Measurements from ENCODE around the gene FFAR2. TPM values are rescaled to one million over a fixed set of nuclear protein-coding genes. Genes with fewer than 3 reads are reported as not detected.
"Not testable (repeated sequence)": the region's sequence is repeated elsewhere in the genome, so short reads cannot be mapped to it uniquely, and the experiment has no call there.

FFAR2 gene
- total RNA-seq, 1 donor from 2014 or later, result not detected

DNA sequence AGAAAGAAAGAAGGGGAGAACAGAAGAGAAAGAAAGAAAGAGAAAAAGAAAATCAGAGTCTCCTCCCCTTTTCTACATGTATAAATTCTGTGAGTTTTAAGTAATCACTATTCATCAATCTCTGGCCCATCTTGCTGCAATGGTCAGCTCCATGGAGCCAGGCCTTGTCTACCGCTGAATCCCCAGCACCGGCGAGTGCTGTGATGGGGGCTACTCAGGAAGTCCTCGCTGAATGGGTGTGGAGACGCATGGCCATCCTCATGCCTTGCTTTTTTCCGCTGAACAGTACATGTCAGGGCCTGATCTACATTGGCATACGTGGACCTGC, 47.3 kb upstream of the FFAR2 start:
- no peaks in the 10 kb centered on the region for H3K36me3 ChIP-seq
- TF ChIP-seq POLR2A (IDR thresholded peaks at IDR 0.05) (no peak), POLR2AphosphoS5 (IDR thresholded peaks at IDR 0.05; ENCODE audit: insufficient read depth in 1 of 2, low read depth in 1 of 2) (no peak)
- TF ChIP-seq, protein P1, sequence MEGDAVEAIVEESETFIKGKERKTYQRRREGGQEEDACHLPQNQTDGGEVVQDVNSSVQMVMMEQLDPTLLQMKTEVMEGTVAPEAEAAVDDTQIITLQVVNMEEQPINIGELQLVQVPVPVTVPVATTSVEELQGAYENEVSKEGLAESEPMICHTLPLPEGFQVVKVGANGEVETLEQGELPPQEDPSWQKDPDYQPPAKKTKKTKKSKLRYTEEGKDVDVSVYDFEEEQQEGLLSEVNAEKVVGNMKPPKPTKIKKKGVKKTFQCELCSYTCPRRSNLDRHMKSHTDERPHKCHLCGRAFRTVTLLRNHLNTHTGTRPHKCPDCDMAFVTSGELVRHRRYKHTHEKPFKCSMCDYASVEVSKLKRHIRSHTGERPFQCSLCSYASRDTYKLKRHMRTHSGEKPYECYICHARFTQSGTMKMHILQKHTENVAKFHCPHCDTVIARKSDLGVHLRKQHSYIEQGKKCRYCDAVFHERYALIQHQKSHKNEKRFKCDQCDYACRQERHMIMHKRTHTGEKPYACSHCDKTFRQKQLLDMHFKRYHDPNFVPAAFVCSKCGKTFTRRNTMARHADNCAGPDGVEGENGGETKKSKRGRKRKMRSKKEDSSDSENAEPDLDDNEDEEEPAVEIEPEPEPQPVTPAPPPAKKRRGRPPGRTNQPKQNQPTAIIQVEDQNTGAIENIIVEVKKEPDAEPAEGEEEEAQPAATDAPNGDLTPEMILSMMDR (IDR thresholded peaks at IDR 0.05), result no peak
- no peak overlapping the region for H3K4me3 ChIP-seq
- H3K27me3 ChIP-seq, result no peaks in the 10 kb centered on the region
- no peak overlapping the region for H3K27ac ChIP-seq
- no peaks in the 10 kb centered on the region for H3K9me3 ChIP-seq
- intact Hi-C loops (cut with DNase I), result no loop called here
- DNase-seq (ENCODE audit: extremely low spot score in 2 of 2), result no peak
- no peaks in the 10 kb centered on the region for H3K4me1 ChIP-seq

DNA sequence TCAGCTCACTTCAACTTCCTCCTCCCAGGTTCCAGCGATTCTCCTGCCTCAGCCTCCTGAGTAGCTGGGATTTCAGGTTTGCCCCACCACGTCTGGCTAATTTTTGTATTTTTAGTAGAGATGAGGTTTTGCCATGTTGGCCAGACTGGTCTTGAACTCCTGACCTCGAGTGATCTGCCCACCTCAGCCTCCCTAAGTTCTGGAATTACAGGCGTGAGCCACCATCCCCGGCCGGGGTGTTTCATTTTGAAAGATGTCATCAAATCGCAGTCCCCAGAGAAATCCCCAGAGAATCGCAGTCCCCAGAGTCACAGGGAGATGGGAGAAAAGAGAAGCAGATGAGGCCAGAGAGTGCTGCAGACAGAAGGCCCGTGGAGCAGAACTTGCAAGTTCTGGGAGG, 46.6 kb upstream of the FFAR2 start:
- intact Hi-C loops (cut with DNase I); DNase-seq (ENCODE audit: extremely low spot score in 2 of 2); H3K36me3 ChIP-seq; H3K4me3 ChIP-seq; H3K27me3 ChIP-seq; H3K9me3 ChIP-seq; H3K4me1 ChIP-seq; H3K27ac ChIP-seq: not testable (repeated sequence)

DNA sequence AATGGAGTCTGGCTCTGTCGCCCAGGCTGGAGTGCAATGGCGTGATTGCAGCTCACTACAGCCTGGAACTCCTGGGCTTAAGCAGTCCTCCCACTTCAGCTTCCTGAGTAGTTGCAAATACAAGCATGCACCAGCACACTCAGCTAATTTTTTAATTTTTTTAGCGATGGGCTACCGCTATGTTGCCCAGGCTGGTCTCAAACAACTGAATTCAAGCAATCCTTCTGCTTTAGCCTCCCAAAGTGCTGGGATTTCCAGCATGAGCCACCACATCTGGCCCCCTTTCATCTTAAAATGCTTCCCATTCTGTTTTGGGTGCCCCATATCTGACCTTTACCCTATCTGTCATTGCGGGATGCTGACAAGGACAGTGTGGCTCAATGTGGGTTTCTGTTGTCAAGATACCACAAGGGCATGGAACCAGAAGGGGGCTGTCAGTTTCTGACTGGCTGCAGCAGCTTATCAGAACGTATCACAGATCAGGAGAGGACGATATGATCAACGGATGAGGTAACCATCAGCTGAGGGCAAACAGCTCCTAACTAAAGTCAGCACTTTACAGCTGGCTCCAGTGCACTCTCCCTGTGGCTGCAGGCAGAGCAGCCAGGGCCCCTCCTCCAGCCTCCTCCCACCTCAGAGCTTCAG, 44.8 kb upstream of the FFAR2 start:
- no peaks in the 10 kb centered on the region for H3K9me3 ChIP-seq
- no peak for DNase-seq (ENCODE audit: extremely low spot score in 2 of 2)
- intact Hi-C loops (cut with DNase I), result no loop called here
- H3K4me1 ChIP-seq, result no peaks in the 10 kb centered on the region
- no peaks in the 10 kb centered on the region for H3K36me3 ChIP-seq
- H3K4me3 ChIP-seq, result no peak overlapping the region
- no peak overlapping the region for H3K27ac ChIP-seq
- H3K27me3 ChIP-seq, result no peaks in the 10 kb centered on the region
- TF ChIP-seq POLR2A (IDR thresholded peaks at IDR 0.05), result no peak
- no peak for TF ChIP-seq POLR2AphosphoS5 (IDR thresholded peaks at IDR 0.05; ENCODE audit: insufficient read depth in 1 of 2, low read depth in 1 of 2)
- TF ChIP-seq, protein P1 (IDR thresholded peaks at IDR 0.05), result no peak

DNA sequence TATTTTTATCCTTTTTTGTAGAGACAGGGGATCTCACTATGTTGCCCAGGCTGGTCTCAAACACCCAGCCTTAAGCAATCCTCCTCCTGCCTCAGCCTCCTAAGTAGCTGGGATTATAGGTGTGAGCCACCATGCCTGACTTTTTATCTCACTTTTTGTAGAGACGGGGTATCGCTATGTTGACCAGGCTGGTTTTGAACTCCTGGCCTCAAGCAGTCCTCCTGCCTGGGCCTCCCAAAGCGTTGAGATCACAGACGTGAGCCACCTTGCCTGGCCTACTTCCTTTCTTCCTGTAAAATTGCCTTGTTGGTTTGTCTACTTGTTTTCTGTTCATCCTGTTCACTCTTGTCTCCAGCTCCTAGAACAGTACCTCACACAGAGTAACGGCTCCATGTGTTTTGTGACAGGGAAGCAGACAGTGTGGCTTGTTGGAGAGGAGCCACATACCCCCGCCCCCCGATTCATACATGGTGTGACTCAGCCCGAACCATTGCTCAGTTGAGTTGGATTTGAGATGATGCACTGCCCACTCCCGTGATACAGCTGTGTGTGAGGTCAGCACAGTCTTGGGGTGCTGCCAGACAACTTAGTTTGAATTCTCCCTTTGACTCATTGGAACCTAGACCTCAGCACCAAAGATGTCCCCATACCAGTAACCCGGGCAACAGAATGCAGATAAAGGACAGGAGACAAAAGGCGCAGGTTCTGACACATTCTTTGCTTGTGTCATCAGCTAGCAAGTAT, 43.0 kb upstream of the FFAR2 start:
- TF ChIP-seq, protein P1 (IDR thresholded peaks at IDR 0.05), result no peak
- no peak for TF ChIP-seq POLR2AphosphoS5 (IDR thresholded peaks at IDR 0.05; ENCODE audit: insufficient read depth in 1 of 2, low read depth in 1 of 2)
- Histone ChIP-seq H3K9me3 (no peaks in the 10 kb centered on the region), H3K4me1 (no peaks in the 10 kb centered on the region), H3K4me3 (no peak overlapping the region), H3K36me3 (no peaks in the 10 kb centered on the region), H3K27me3 (no peaks in the 10 kb centered on the region), H3K27ac (no peak overlapping the region)
- intact Hi-C loops (cut with DNase I), result no loop called here
- no peak for DNase-seq (ENCODE audit: extremely low spot score in 2 of 2)

DNA sequence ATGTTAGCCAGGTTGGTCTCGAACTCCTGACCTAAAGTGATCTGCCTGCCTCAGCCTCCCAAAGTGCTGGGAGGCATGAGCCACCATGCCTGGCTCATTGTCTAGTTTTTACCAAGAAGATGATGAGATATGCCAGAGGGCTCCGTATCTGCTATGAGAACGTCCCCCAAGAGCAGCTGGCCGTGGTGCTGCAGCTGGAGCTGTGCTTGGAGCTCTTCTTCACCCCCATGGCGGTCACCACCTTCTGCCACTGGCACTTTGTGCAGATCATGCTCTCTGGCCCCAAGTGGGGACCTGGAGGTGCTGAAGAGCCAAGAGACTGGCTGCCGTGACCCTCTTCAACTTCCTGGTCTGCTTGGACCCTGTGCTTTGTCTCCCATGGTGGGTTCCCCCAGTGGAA, 40.4 kb upstream of the FFAR2 start:
- TF ChIP-seq POLR2A (IDR thresholded peaks at IDR 0.05) (no peak), POLR2AphosphoS5 (IDR thresholded peaks at IDR 0.05; ENCODE audit: insufficient read depth in 1 of 2, low read depth in 1 of 2) (no peak)
- TF ChIP-seq, protein P1 (IDR thresholded peaks at IDR 0.05), result no peak

More for the DNA sequence above, 40.4 kb upstream of the FFAR2 start:
- no peak for DNase-seq (ENCODE audit: extremely low spot score in 2 of 2)
- intact Hi-C loops (cut with DNase I), result no loop called here
- no peaks in the 10 kb centered on the region for H3K9me3 ChIP-seq
- no peak overlapping the region for H3K4me3 ChIP-seq
- no peaks in the 10 kb centered on the region for H3K27me3 ChIP-seq
- H3K27ac ChIP-seq, result no peak overlapping the region
- no peaks in the 10 kb centered on the region for H3K36me3 ChIP-seq
- H3K4me1 ChIP-seq, result no peaks in the 10 kb centered on the region
